H1 (cell line): ENCODE data around the gene LAMA3.

Source experiments
- POLR2AphosphoS5 ChIP-seq: IDR thresholded peaks from 2 replicates; pipeline ENCODE4 v1.6.1; 2011; ENCODE audit warnings: low read depth, low read length
- RAD21 ChIP-seq, 2 experiments: IDR thresholded peaks in 1 of 2; conservative IDR thresholded peaks in 1 of 2; 2 replicates each; pipeline ENCODE4 v1.6.1; 2011; ENCODE audit warnings: low read depth in 2 of 2, low read length in 2 of 2, improper control_type of control experiment in 1 of 2, inconsistent platforms in 1 of 2, mild to moderate bottlenecking in 1 of 2, moderate library complexity in 1 of 2
- RBBP5 ChIP-seq: IDR thresholded peaks from 2 replicates; pipeline ENCODE4 v1.7.1; 2012; ENCODE audit warnings: low read depth, mild to moderate bottlenecking, inconsistent platforms, low read length, moderate library complexity, borderline replicate concordance
- RNF2 ChIP-seq: fragments of 200-900, 300-1000 bp; sonication (generic); IDR thresholded peaks from 2 replicates; pipeline ENCODE4 v1.7.1; 2016; ENCODE audit warnings: borderline replicate concordance, low read depth, mild to moderate bottlenecking, antibody characterized with exemption, low read length; ENCODE audit not compliant: poor library complexity, severe bottlenecking; ENCODE audit errors: missing control alignments
- TF ChIP-seq, protein P1 (sequence below): IDR thresholded peaks from 2 replicates; pipeline ENCODE4 v1.6.1; 2011; ENCODE audit warnings: low read depth, mild to moderate bottlenecking, low read length; ENCODE audit not compliant: insufficient read depth

GRCh38 chr18:23867006-23867405 lies 177.8 kb downstream of the LAMA3 start:
- TF ChIP-seq, protein P1, sequence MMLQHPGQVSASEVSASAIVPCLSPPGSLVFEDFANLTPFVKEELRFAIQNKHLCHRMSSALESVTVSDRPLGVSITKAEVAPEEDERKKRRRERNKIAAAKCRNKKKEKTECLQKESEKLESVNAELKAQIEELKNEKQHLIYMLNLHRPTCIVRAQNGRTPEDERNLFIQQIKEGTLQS = no peak
- no peak for TF ChIP-seq RBBP5
- no peak for TF ChIP-seq RNF2
- no peak for TF ChIP-seq POLR2AphosphoS5
- no peak for TF ChIP-seq RAD21 (IDR thresholded peaks at IDR 0.05 in 1 of 2, conservative IDR thresholded peaks at IDR 0.05 in 1 of 2; ENCODE audit: low read depth in 2 of 2, low read length in 2 of 2)
